Kidney (tissue), 22 donors: ENCODE data around the gene MGP. TPM values are rescaled to one million over a fixed set of nuclear protein-coding genes. Genes with fewer than 3 reads are reported as not detected.

Experiments
- DNase-seq, 5 donors: peaks; one replicate each; pipeline ENCODE4 v3.0.0-alpha.2; 2013 to 2020
- FAIRE-seq: peaks from 2 replicates; lab custom pipeline; 2012; peaks lifted over from hg19 to GRCh38; lab: Jason Lieb, UNC
- H3K27ac ChIP-seq, 2 donors: one replicate each; pipeline ENCODE4 v1.7.0; 2013; ENCODE audit warnings: low read depth in 2 of 2, low read length in 2 of 2, inconsistent platforms in 1 of 2
- H3K27me3 ChIP-seq: one replicate; pipeline ENCODE4 v1.7.1; 2013; ENCODE audit warnings: low read length, inconsistent platforms; ENCODE audit not compliant: control insufficient read depth, insufficient read depth
- H3K36me3 ChIP-seq, 3 donors: one replicate each; pipeline versions ENCODE4 v1.7.0 to v1.7.1; 2013; ENCODE audit warnings: low read length in 3 of 3, control low read depth in 1 of 3, inconsistent platforms in 1 of 3; ENCODE audit not compliant: insufficient read depth in 3 of 3, control insufficient read depth in 2 of 3
- H3K4me1 ChIP-seq, 3 donors: one replicate each; pipeline versions ENCODE4 v1.7.0 to v1.7.1; 2013; ENCODE audit warnings: low read length in 3 of 3, inconsistent platforms in 1 of 3, low read depth in 1 of 3; ENCODE audit not compliant: control insufficient read depth in 2 of 3, insufficient read depth in 2 of 3
- H3K4me3 ChIP-seq, 3 donors: one replicate each; pipeline versions ENCODE4 v1.7.0 to v1.8.1; 2013; ENCODE audit warnings: low read length in 3 of 3, control low read depth in 1 of 3, inconsistent platforms in 1 of 3
- H3K9ac ChIP-seq, 3 donors: one replicate each; pipeline versions ENCODE4 v1.7.0 to v1.7.1; 2013; ENCODE audit warnings: low read length in 3 of 3, control low read depth in 1 of 3, inconsistent platforms in 1 of 3
- H3K9me3 ChIP-seq, 3 donors: one replicate each; pipeline versions ENCODE4 v1.7.0 to v1.7.1; 2013; ENCODE audit warnings: low read length in 3 of 3, control low read depth in 1 of 3, inconsistent platforms in 1 of 3; ENCODE audit not compliant: control insufficient read depth in 2 of 3, insufficient read depth in 1 of 3
- CTCF ChIP-seq: IDR thresholded peaks from 3 replicates; pipeline ENCODE4 v1.5.1; 2012; ENCODE audit warnings: mild to moderate bottlenecking, moderate library complexity, borderline replicate concordance; ENCODE audit not compliant: insufficient read depth; ENCODE audit errors: extremely low read depth
- intact Hi-C: fragments of 100-400 bp; cut with DNase I; formaldehyde crosslinking; loops from one replicate; pipeline ENCODE4 v1.11.1; 2022
- long read RNA-seq, 10 donors: library from polyadenylated mRNA in 1 of 10; unstranded in 1 of 10; transcript quantifications; one replicate each; pipeline ENCODE4 v2.0.0 and lab custom pipeline, GENCODE V29; 2021 to 2026
- polyA plus RNA-seq: library from polyadenylated mRNA; stranded (reverse); fragments of 350-450 nt; fragmentation: Illumina TruSeq; extraction: RNeasy Lipid Tissue Mini Kit (QIAGEN cat#74804); gene quantifications from one replicate; pipeline ENCODE4 v1.2.3, GENCODE V29; 2014; ENCODE audit warnings: low read depth, low replicate concordance; ENCODE audit not compliant: insufficient read depth
- total RNA-seq: library from RNA; stranded (reverse); fragmentation: NEBNext Ultra II Directional; extraction: Animal tissue kit (Norgen Biotek cat#: 25700); gene quantifications from one replicate; pipeline ENCODE4 v1.2.1, GENCODE V29; 2021
- donor health status: control.
- donor health status: control.
- donor health status: control.
- donor health status: control.
- donor health status: control.
- donor health status: DM: yes; HTN: yes; CAD: no.
- donor health status: Normal renal cell carcinoma (clear cell type).

The MGP gene
- total RNA-seq (811 TPM), polyA plus RNA-seq (745 TPM)
- long read RNA-seq, donor 1, transcript MGP-203 (4 exons, 1,405 nt), result major isoform, 25 of 25 reads
- long read RNA-seq, donor 1, partial matches to known transcripts, result 0 of 25 reads
- long read RNA-seq, donor 1, other reads (novel, unspliced or antisense), result 0 of 25 reads
- long read RNA-seq, donor 2, transcript MGP-203 (4 exons, 1,405 nt), result major isoform, 14 of 14 reads
- long read RNA-seq, donor 2, partial matches to known transcripts, result 0 of 14 reads
- long read RNA-seq, donor 2, other reads (novel, unspliced or antisense), result 0 of 14 reads
- long read RNA-seq, donor 3, transcript MGP-203 (4 exons, 1,405 nt), result major isoform, 22 of 22 reads
- long read RNA-seq, donor 3, partial matches to known transcripts, result 0 of 22 reads
- long read RNA-seq, donor 3, other reads (novel, unspliced or antisense), result 0 of 22 reads
- long read RNA-seq, donor 4, transcript MGP-203 (4 exons, 1,405 nt), result major isoform, 10 of 10 reads
- long read RNA-seq, donor 4, partial matches to known transcripts, result 0 of 10 reads
- long read RNA-seq, donor 4, other reads (novel, unspliced or antisense), result 0 of 10 reads
- long read RNA-seq, donor 5, partial matches to known transcripts, result 0 of 4 reads
- long read RNA-seq, donor 5, other reads (novel, unspliced or antisense), result 0 of 4 reads
- long read RNA-seq, donor 6, transcript MGP-203 (4 exons, 1,405 nt), result major isoform, 32 of 32 reads
- long read RNA-seq, donor 6, partial matches to known transcripts, result 0 of 32 reads
- long read RNA-seq, donor 6, other reads (novel, unspliced or antisense), result 0 of 32 reads
- long read RNA-seq, donor 7, transcript MGP-203 (4 exons, 1,405 nt), result major isoform, 84 of 98 reads
- long read RNA-seq, donor 7, partial matches to known transcripts, result 11 of 98 reads
- long read RNA-seq, donor 7, other reads (novel, unspliced or antisense), result 3 of 98 reads
- long read RNA-seq, donor 8, transcript MGP-203 (4 exons, 1,405 nt), result major isoform, 51 of 51 reads
- long read RNA-seq, donor 8, partial matches to known transcripts, result 0 of 51 reads
- long read RNA-seq, donor 8, other reads (novel, unspliced or antisense), result 0 of 51 reads
- long read RNA-seq, donor 9, transcript MGP-203 (4 exons, 1,405 nt), result major isoform, 15 of 15 reads
- long read RNA-seq, donor 9, partial matches to known transcripts, result 0 of 15 reads
- long read RNA-seq, donor 9, other reads (novel, unspliced or antisense), result 0 of 15 reads
- long read RNA-seq, donor 10, transcript MGP-203 (4 exons, 1,405 nt), result major isoform, 16 of 23 reads
- long read RNA-seq, donor 10, partial matches to known transcripts, result 5 of 23 reads
- long read RNA-seq, donor 10, other reads (novel, unspliced or antisense), result 0 of 23 reads

DNA sequence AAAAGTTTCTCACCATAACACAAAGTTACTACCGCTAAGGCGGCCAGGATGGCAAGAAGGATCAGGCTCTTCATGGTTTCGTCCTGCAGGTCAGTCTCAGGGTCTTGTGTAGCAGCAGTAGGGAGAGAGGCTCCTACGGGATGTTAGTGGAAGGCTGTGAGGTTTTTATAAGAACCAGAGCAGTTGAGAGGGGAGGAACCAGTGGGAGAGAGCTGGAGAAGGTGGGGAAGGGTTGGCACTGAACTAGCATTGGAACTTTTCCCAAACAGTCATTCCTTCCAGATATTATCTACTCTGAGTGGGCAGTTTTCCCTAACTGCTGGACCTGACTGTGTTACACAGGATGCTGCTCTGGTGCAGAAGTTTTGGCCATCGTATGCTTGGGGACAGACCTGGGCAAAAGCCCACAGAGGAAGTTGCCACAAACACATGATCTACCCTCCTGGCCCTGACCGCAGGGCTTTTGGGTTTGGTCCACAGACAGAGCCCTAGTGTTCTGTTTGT, at the start of gene MGP:
MGP (minus strand) TSS at position 137 of the 504 bp plus-strand sequence; CDS start at position 74, 63 bp downstream.
- FAIRE-seq (no peak), DNase-seq (no peak)
- intact Hi-C loops, result no loop called here
- Histone ChIP-seq H3K9ac (peak within 1 kb of the TSS in 2 of 3 donors; percentile 79 to 92), H3K27ac (peak within 1 kb of the TSS; percentile 74 to 88), H3K27me3 (no peaks in the 10 kb centered on the region), H3K36me3 (no peaks in the 10 kb centered on the region), H3K9me3 (no peaks in the 10 kb centered on the region), H3K4me3 (peak within 1 kb of the TSS; percentile 5 to 88 (median 67)), H3K4me1 (peaks cover 0 to 11% (median 0%) of the 10 kb centered on the region in 3 donors)
- no peak for TF ChIP-seq CTCF

GRCh38 chr12:14935031-14935430, 49.4 kb upstream of the MGP start:
- TF ChIP-seq CTCF, result no peak
- Histone ChIP-seq H3K27me3 (no peaks in the 10 kb centered on the region), H3K4me1 (peaks cover 7 to 18% (median 9%) of the 10 kb centered on the region in 3 donors), H3K9me3 (no peaks in the 10 kb centered on the region), H3K27ac (peak overlapping the region; percentile 71 to 90), H3K9ac (peak overlapping the region in 1 of 3 donors; percentile 21), H3K36me3 (no peaks in the 10 kb centered on the region), H3K4me3 (no peak overlapping the region)
- DNase-seq (peak in 3 of 5 donors; percentile 47 to 91 (median 88)), FAIRE-seq (peak; percentile 90)
- intact Hi-C loops, result no loop called here

DNA sequence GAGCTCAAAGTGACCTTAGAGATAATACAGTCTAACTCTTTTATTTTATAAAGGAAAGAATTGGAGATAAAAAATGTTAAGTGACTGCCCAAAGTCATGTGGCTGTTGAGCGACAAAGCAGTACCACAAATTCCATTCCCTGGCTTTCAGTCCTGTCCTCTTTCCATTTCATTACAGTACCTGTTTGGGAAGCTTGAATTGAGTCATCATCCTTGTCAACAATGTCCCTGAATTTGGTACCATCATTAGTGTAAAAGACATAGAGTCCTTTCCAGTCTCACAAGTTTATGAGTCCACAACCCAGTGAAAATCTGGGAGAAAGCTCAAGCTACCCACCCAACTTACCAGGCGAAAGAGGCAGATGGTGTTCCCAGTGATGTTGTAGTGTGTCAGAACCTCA, 48.9 kb upstream of the MGP start:
- intact Hi-C loops, result no loop called here
- TF ChIP-seq CTCF, result no peak
- Histone ChIP-seq H3K9ac (peak overlapping the region in 1 of 3 donors; percentile 8), H3K27ac (peak overlapping the region; percentile 71 to 90), H3K27me3 (no peaks in the 10 kb centered on the region), H3K36me3 (no peaks in the 10 kb centered on the region), H3K9me3 (no peaks in the 10 kb centered on the region), H3K4me3 (peak overlapping the region in 2 of 3 donors; percentile 31 to 44), H3K4me1 (peaks cover 7 to 18% (median 9%) of the 10 kb centered on the region in 3 donors)
- no peak for FAIRE-seq
- no peak for DNase-seq
